ENCODE data around the gene EIF4E.

- TF ChIP-seq POLR2A (IDR thresholded peaks at IDR 0.05; ENCODE audit: low read depth, low read length) (no peak), TAF1 (IDR thresholded peaks at IDR 0.05; ENCODE audit: low read depth, low read length) (no peak), POLR2AphosphoS5 (IDR thresholded peaks at IDR 0.05; ENCODE audit: low read depth, low read length) (no peak)
These were observed 55.9 kb downstream of the EIF4E start for GRCh38 chr4:98873059-98873458.
